GM12878 (cell line): ENCODE data around the gene TEPSIN. TPM values are rescaled to one million over a fixed set of nuclear protein-coding genes. Genes with fewer than 3 reads are reported as not detected.
A peak's percentile ranks its signal among the peaks of the same experiment; 100 is the strongest.

Experiments used
- CHD2 ChIP-seq: IDR thresholded peaks from 2 replicates; pipeline ENCODE4 v1.6.1; 2011; ENCODE audit warnings: low read depth, low read length, improper control_type of control experiment, borderline replicate concordance
- FOXK2 ChIP-seq: fragments of 450-650 bp; IDR thresholded peaks from 2 replicates; pipeline ENCODE4 v1.6.1; 2017; ENCODE audit warnings: mild to moderate bottlenecking, moderate library complexity
- HSF1 ChIP-seq: fragments of 150-350 bp; IDR thresholded peaks from 2 replicates; pipeline ENCODE4 v1.6.1; 2014; ENCODE audit warnings: mild to moderate bottlenecking, low read depth, low read length
- IKZF1 ChIP-seq: fragments of 450-650 bp; conservative IDR thresholded peaks from 2 replicates; pipeline ENCODE4 v1.6.1; 2017; ENCODE audit warnings: antibody characterized with exemption, mild to moderate bottlenecking
- MEF2B ChIP-seq: fragments of 450-650 bp; IDR thresholded peaks from 2 replicates; pipeline ENCODE4 v1.6.1; 2018; ENCODE audit warnings: mild to moderate bottlenecking, moderate library complexity; ENCODE audit not compliant: partially characterized antibody, poor library complexity, severe bottlenecking
- MXI1 ChIP-seq: fragments of 150-350 bp; IDR thresholded peaks from 2 replicates; pipeline ENCODE4 v1.6.1; 2011; ENCODE audit warnings: low read depth, mild to moderate bottlenecking, inconsistent platforms, low read length, improper control_type of control experiment
- NFXL1 ChIP-seq: fragments of 450-650 bp; IDR thresholded peaks from 2 replicates; pipeline ENCODE4 v1.6.1; 2017; ENCODE audit warnings: antibody characterized with exemption, mild to moderate bottlenecking, borderline replicate concordance
- PAX8 ChIP-seq: fragments of 450-650 bp; IDR thresholded peaks from 2 replicates; pipeline ENCODE4 v1.6.1; 2017; ENCODE audit warnings: mild to moderate bottlenecking, moderate library complexity
- PKNOX1 ChIP-seq: fragments of 450-650 bp; IDR thresholded peaks from 2 replicates; pipeline ENCODE4 v1.6.1; 2016; ENCODE audit warnings: mild to moderate bottlenecking
- PML ChIP-seq: IDR thresholded peaks from 2 replicates; pipeline ENCODE4 v1.6.1; 2012; ENCODE audit warnings: low read length, inconsistent platforms
- POU2F2 ChIP-seq: IDR thresholded peaks from 3 replicates; pipeline ENCODE4 v1.6.1; 2011; ENCODE audit warnings: low read depth, mild to moderate bottlenecking, low read length, borderline replicate concordance
- SP1 ChIP-seq: IDR thresholded peaks from one replicate; pipeline ENCODE4 v1.6.1; 2011; ENCODE audit warnings: low read depth, low read length
- STAT3 ChIP-seq: IDR thresholded peaks from 2 replicates; pipeline ENCODE4 v1.6.1; 2011; ENCODE audit warnings: low read depth, low read length, improper control_type of control experiment
- SUZ12 ChIP-seq: fragments of 200-600 bp; sonication (generic); IDR thresholded peaks from one replicate; pipeline ENCODE4 v1.6.1; 2018; ENCODE audit warnings: antibody characterized with exemption, mild to moderate bottlenecking; ENCODE audit not compliant: unreplicated experiment
- TCF3 ChIP-seq: IDR thresholded peaks from 2 replicates; pipeline ENCODE4 v1.6.1; 2012; ENCODE audit warnings: low read depth, mild to moderate bottlenecking, low read length, borderline replicate concordance; ENCODE audit not compliant: insufficient read depth
- USF2 ChIP-seq: IDR thresholded peaks from 2 replicates; pipeline ENCODE4 v1.6.1; 2011; ENCODE audit warnings: low read depth, low read length, improper control_type of control experiment, borderline replicate concordance
- polyA plus RNA-seq, 11 experiments: library from polyadenylated mRNA; depleted of rRNA in 4 of 11; unstranded in 6 of 11; stranded (reverse) in 5 of 11; fragments of >200 nt; fragmentation: Nextera tagmentation in 4 of 11; fragmentation: Illumina TruSeq in 1 of 11; extraction: Ambion mirVana in 4 of 11; extraction: Trizol in 1 of 11; gene quantifications; 1 replicate in 1 of 11; 2 replicates in 10 of 11; pipeline versions ENCODE4 v1.2.1 to v1.2.3, GENCODE V29; 2011 to 2016; ENCODE audit warnings: inconsistent platforms in 2 of 11, missing spikeins in 2 of 11, low read depth in 1 of 11
- total RNA-seq, 4 experiments: library from RNA; depleted of rRNA in 3 of 4; stranded (reverse); fragments of >200 nt in 3 of 4; fragmentation: Illumina TruSeq in 1 of 4; extraction: Trizol in 1 of 4; gene quantifications; 2 replicates each; pipeline versions ENCODE4 v1.2.1 to v1.2.3, GENCODE V29; 2013 to 2021
- TF ChIP-seq, protein P1 (sequence below): IDR thresholded peaks from 2 replicates; pipeline ENCODE4 v1.6.1; 2011; ENCODE audit warnings: mild to moderate bottlenecking, low read depth, low read length, moderate library complexity; ENCODE audit not compliant: insufficient replicate concordance
- TF ChIP-seq, protein P2 (sequence below): fragments of 450-650 bp; IDR thresholded peaks from 2 replicates; pipeline ENCODE4 v1.6.1; 2018; ENCODE audit warnings: borderline replicate concordance, mild to moderate bottlenecking; ENCODE audit not compliant: partially characterized antibody
- TF ChIP-seq, protein P3 (sequence below): IDR thresholded peaks from 2 replicates; pipeline ENCODE4 v1.6.1; 2012; ENCODE audit warnings: low read depth, low read length, improper control_type of control experiment

Gene TEPSIN
- total and polyA plus RNA-seq, 10 of the 15 experiments (the other 5 are each of a cell fraction or from before 2014, with no cell fraction given) = 0.87 to 36.7 (median 5.3) TPM

DNA sequence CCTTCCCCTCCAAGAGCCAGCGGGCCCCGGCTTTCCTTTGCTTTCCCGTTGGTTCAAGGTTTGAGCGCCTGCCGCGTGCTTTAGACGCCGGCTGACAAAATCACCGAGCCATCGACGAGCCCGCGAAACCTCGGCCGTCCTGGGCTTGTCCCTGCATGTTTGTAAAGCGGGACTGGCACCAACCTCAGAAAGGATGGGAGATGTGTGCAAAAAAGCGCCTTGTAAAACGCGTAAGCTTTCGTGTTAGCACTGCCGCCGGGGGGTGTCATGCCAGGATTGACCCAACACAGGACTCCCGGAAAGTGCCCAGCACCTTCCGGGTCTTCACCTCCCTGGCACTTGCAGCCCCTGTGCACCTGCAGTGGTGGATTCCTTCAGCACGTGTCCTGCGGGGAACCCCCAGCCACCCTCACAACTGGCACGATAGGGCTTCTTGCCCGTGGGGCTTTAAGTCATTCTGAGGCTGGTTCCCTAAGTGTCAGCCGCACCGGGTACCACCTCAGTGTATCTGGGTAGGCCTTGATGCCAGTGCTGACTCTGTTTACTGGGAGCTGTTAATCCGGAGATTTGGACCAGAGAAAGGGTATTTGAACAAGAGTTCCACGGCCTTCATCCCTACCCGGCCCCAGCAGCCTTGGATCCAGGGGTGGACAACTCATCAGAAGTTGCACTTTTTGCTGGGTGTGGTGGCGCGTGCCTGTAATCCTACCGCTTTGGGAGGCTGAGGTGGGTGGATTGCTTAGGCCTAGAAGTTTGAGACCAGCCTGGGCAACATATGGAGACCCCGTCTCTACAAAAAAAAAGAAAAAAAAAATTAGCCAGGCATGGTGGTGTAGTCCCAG is 1.1 kb upstream of the TEPSIN start (continued):
- TF ChIP-seq HSF1 (no peak), MXI1 (peak; percentile 47), MEF2B (no peak), SP1 (no peak), POU2F2 (0 out of 3 replicates have a peak, but pooled peaks have one; percentile 14), TCF3 (0 out of 2 replicates have a peak, but pooled peaks have one; percentile 31), IKZF1 (no peak), FOXK2 (no peak; the same call in 1 of the 2 replicates), NFXL1 (no peak), CHD2 (no peak), PKNOX1 (no peak), SUZ12 (no peak), USF2 (peak; percentile 15), PML (peak; percentile 4; the same call in 1 of the 2 replicates), STAT3 (no peak), PAX8 (no peak)
- TF ChIP-seq, protein P1, sequence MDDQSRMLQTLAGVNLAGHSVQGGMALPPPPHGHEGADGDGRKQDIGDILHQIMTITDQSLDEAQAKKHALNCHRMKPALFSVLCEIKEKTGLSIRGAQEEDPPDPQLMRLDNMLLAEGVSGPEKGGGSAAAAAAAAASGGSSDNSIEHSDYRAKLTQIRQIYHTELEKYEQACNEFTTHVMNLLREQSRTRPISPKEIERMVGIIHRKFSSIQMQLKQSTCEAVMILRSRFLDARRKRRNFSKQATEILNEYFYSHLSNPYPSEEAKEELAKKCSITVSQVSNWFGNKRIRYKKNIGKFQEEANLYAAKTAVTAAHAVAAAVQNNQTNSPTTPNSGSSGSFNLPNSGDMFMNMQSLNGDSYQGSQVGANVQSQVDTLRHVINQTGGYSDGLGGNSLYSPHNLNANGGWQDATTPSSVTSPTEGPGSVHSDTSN = no peak
- TF ChIP-seq, protein P2, sequence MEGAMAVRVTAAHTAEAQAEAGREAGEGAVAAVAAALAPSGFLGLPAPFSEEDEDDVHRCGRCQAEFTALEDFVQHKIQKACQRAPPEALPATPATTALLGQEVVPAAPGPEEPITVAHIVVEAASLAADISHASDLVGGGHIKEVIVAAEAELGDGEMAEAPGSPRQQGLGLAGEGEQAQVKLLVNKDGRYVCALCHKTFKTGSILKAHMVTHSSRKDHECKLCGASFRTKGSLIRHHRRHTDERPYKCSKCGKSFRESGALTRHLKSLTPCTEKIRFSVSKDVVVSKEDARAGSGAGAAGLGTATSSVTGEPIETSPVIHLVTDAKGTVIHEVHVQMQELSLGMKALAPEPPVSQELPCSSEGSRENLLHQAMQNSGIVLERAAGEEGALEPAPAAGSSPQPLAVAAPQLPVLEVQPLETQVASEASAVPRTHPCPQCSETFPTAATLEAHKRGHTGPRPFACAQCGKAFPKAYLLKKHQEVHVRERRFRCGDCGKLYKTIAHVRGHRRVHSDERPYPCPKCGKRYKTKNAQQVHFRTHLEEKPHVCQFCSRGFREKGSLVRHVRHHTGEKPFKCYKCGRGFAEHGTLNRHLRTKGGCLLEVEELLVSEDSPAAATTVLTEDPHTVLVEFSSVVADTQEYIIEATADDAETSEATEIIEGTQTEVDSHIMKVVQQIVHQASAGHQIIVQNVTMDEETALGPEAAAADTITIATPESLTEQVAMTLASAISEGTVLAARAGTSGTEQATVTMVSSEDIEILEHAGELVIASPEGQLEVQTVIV = no peak
- TF ChIP-seq, protein P3, sequence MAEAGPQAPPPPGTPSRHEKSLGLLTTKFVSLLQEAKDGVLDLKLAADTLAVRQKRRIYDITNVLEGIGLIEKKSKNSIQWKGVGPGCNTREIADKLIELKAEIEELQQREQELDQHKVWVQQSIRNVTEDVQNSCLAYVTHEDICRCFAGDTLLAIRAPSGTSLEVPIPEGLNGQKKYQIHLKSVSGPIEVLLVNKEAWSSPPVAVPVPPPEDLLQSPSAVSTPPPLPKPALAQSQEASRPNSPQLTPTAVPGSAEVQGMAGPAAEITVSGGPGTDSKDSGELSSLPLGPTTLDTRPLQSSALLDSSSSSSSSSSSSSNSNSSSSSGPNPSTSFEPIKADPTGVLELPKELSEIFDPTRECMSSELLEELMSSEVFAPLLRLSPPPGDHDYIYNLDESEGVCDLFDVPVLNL = no peak
